NT2/D1 (cell line): Measurements from ENCODE around the gene FBXO28.

Source experiments
- DNase-seq: peaks from one replicate; pipeline ENCODE4 v3.0.0-alpha.2; 2011; ENCODE audit warnings: low read depth, low spot score
- H3K27me3 ChIP-seq: 2 replicates; pipeline ENCODE4 v1.6.0; 2011; ENCODE audit warnings: mild to moderate bottlenecking; ENCODE audit not compliant: insufficient read length, insufficient read depth
- H3K36me3 ChIP-seq: 2 replicates; pipeline ENCODE4 v1.6.1; 2011; ENCODE audit warnings: mild to moderate bottlenecking, low read length, mixed read lengths; ENCODE audit not compliant: insufficient read depth, insufficient read length
- H3K4me1 ChIP-seq: 2 replicates; pipeline ENCODE4 v1.5.1; 2011; ENCODE audit not compliant: insufficient read depth, insufficient read length
- H3K4me3 ChIP-seq: 2 replicates; pipeline ENCODE4 v1.5.1; 2011; ENCODE audit warnings: low read depth; ENCODE audit not compliant: insufficient read length
- H3K9ac ChIP-seq: 2 replicates; pipeline ENCODE4 v1.6.0; 2011; ENCODE audit warnings: low read depth; ENCODE audit not compliant: insufficient read length
- H3K9me3 ChIP-seq: 2 replicates; pipeline ENCODE4 v1.5.1; 2011; ENCODE audit warnings: mild to moderate bottlenecking, low read length; ENCODE audit not compliant: insufficient read depth
- SUZ12 ChIP-seq: IDR thresholded peaks from 2 replicates; pipeline ENCODE4 v1.6.1; 2011; ENCODE audit not compliant: insufficient read length, insufficient read depth; ENCODE audit errors: extremely low read depth
- YY1 ChIP-seq: IDR thresholded peaks from 2 replicates; pipeline ENCODE4 v1.6.1; 2011; ENCODE audit not compliant: insufficient read length, insufficient read depth
- ZNF274 ChIP-seq: IDR thresholded peaks from 2 replicates; pipeline ENCODE4 v1.6.1; 2011; ENCODE audit warnings: mild to moderate bottlenecking, low read depth, low read length

FBXO28 gene

GRCh38 chr1:224181453-224181810 lies 67.5 kb downstream of the FBXO28 start:
- Histone ChIP-seq H3K27me3 (no peaks in the 10 kb centered on the region), H3K36me3 (peaks cover 18% of the 10 kb centered on the region), H3K9ac (no peak overlapping the region), H3K4me3 (no peak overlapping the region), H3K4me1 (peaks cover 9% of the 10 kb centered on the region), H3K9me3 (no peaks in the 10 kb centered on the region)
- no peak for DNase-seq
- TF ChIP-seq ZNF274 (no peak), YY1 (no peak), SUZ12 (no peak)

DNA sequence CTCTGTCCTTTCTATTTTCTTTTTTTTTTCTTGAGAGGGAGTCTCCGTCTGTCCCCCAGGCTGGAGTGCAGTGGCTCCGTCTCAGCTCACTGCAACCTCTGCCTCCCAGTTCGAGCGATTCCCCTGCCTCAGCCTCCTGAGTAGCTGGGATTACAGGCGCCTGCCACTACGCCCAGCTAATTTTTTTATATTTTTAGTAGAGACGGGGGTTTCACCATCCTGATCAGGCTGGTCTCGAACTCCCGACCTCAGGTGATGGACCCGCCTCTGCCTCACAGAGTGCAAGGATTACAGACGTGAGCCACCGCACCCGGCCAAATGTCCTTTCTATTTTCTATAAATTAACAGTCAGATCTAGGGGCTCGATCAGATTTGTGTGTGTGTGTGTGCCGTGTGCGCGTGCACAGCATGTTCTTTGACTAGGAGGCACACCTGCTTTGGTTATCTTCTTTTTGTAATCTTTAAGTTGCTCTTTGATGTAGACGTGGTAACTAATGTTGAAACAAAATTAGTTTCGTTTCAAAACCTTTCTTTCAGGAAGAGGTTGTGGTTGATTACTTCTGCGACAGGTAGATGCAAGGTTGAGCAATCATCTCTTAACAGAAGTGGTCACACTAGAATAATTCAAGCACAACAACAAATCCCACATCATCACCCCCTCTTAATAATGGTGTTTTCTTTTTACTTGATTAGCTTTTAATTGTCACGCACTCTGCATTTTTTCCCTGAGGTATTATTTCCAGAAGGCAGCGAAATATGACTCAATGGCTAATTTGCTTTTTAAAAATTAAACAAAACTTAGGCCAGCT lies 68.3 kb downstream of the FBXO28 start:
- peak overlapping the region; percentile 99 for H3K9ac ChIP-seq
- no peak for DNase-seq
- H3K36me3 ChIP-seq, result peaks cover 24% of the 10 kb centered on the region
- H3K4me1 ChIP-seq, result peaks cover 9% of the 10 kb centered on the region
- H3K9me3 ChIP-seq, result peaks cover under 1% of the 10 kb centered on the region; the same call in 1 of the 2 replicates
- TF ChIP-seq SUZ12 (no peak), YY1 (no peak), ZNF274 (no peak)
- no peaks in the 10 kb centered on the region for H3K27me3 ChIP-seq
- peak overlapping the region; percentile 97 for H3K4me3 ChIP-seq

DNA sequence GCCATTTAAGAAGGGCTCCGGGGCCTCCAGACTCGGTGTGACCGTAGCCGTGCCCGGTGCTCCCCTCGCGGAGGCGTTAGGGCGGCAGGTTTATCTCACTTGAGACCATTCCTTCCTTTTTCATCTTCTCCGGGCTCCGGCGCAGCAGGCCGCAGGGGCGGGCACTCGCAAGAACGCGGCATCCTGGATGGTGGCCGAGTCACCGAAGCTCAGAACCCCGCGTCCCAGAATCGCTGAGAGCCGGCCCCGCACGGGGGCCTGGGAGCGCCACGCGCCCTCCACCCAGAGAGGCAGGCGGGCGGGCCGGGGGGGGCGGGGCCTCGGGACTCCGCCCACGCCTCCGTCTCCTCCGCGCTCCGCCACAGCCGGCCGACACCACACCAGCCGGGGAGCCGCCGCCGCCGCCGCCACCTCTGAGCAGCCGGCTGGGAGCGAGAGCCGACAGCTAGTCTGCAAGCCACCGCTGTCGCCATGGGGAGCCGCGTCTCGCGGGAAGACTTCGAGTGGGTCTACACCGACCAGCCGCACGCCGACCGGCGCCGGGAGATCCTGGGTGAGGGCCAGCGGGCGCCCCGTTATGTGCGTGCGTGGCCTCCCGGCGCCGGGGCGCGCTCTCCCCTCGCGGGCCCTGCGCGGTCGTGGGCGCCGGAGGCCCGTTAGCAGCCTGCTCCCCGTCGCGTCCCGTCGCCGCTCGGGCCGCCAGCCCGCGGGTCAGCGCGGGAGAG lies 69.1 kb downstream of the FBXO28 start, which contains the start of gene DEGS1:
DEGS1 (plus strand) TSS at position 375 of the 725 bp plus-strand sequence; CDS start at position 472, 97 bp downstream.
- peak within 1 kb of the TSS; percentile 99 for H3K9ac ChIP-seq
- peak; percentile 79 for DNase-seq
- H3K9me3 ChIP-seq, result peaks cover 8% of the 10 kb centered on the region; the same call in 1 of the 2 replicates
- H3K27me3 ChIP-seq, result no peaks in the 10 kb centered on the region
- peaks cover 9% of the 10 kb centered on the region for H3K4me1 ChIP-seq
- H3K36me3 ChIP-seq, result peaks cover 30% of the 10 kb centered on the region
- TF ChIP-seq SUZ12 (no peak), YY1 (no peak), ZNF274 (no peak)
- H3K4me3 ChIP-seq, result peak within 1 kb of the TSS; percentile 97

DNA sequence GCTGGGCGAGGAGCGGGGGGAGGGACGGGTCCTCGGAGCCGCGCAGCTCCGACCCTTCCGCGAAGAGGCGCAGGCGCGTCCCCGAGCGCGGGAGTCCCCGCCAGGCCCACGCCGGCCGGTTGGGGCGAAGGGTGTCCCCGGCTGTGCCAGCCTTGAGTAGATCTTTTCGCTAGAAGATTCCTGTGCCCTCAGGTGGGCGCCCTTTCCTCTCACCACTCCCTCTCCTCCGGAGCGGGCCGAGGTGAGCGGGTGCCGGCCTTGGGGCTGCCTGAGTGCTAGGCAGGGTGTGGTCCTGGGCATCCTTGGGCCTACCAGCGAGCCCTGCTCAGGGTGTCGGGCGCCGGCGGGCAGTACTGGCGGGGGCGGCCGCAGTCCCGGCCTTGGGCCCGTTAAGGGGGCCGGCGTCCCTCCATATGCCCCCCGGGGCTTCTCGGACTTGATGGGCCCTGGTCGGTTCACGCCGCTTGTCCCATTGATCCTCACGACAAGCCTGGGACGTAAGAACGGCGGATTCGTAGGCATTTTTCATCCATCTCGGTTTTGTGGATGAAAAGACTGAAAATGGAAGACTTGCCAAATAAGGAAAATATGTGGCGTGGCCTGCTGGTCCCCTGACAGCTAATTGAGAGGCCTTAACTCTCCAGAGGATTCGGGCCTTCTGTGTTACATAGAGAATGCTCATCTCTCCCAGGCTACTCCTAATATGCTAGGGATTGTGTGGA lies 69.8 kb downstream of the FBXO28 start:
- no peaks in the 10 kb centered on the region for H3K27me3 ChIP-seq
- no peak for DNase-seq

GRCh38 chr1:224185208-224185607 lies 71.3 kb downstream of the FBXO28 start:
- no peaks in the 10 kb centered on the region for H3K27me3 ChIP-seq
- peaks cover 43% of the 10 kb centered on the region for H3K36me3 ChIP-seq
- peaks cover 9% of the 10 kb centered on the region for H3K4me1 ChIP-seq
- peak overlapping the region; percentile 46 for H3K9ac ChIP-seq
- H3K4me3 ChIP-seq, result no peak overlapping the region
- DNase-seq, result no peak
- TF ChIP-seq ZNF274, result no peak
- no peak for TF ChIP-seq SUZ12
- no peak for TF ChIP-seq YY1
- peaks cover 14% of the 10 kb centered on the region; the same call in 1 of the 2 replicates for H3K9me3 ChIP-seq

More for the DNA sequence above, 69.8 kb downstream of the FBXO28 start:
- H3K4me3 ChIP-seq, result peak overlapping the region; percentile 97
- TF ChIP-seq YY1, result no peak
- no peak for TF ChIP-seq SUZ12
- TF ChIP-seq ZNF274, result no peak
- H3K36me3 ChIP-seq, result peaks cover 35% of the 10 kb centered on the region
- peaks cover 14% of the 10 kb centered on the region; the same call in 1 of the 2 replicates for H3K9me3 ChIP-seq
- peak overlapping the region; percentile 99 for H3K9ac ChIP-seq
- H3K4me1 ChIP-seq, result peaks cover 9% of the 10 kb centered on the region

DNA sequence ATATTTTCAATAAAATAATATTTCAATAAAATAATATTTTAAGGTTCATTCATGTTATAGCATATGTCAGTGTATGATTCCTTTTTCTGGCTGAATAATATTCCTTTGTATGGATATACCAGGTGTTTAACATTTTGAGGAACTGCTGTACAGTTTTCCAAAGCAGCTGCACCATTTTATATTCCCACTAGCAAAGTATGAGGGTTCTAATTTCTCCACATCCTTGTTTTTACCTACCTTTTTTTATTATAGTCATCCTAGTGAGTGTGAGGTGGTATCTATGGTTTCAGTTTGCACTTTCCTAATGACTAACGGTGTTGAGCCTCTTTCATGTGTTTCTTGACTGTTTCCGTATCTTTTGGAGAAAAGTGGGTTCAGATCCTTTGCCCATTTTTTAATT lies 74.4 kb downstream of the FBXO28 start:
- no peak for TF ChIP-seq SUZ12
- no peak for TF ChIP-seq ZNF274
- TF ChIP-seq YY1, result no peak
- Histone ChIP-seq H3K4me1 (peaks cover 6% of the 10 kb centered on the region), H3K9me3 (peaks cover 14% of the 10 kb centered on the region; the same call in 1 of the 2 replicates), H3K27me3 (no peaks in the 10 kb centered on the region), H3K4me3 (no peak overlapping the region), H3K36me3 (peaks cover 66% of the 10 kb centered on the region), H3K9ac (no peak overlapping the region)
- no peak for DNase-seq
